Loucy (cell line): ENCODE data around the gene LRRC27.

ENCODE experiments used
- CTCF ChIP-seq: fragments of 200-600 bp; sonication (generic); conservative IDR thresholded peaks from 2 replicates; pipeline ENCODE4 v1.5.1; 2014; ENCODE audit warnings: mild to moderate bottlenecking, antibody characterized with exemption, low read length
- EZH2phosphoT487 ChIP-seq: fragments of 200-600 bp; IDR thresholded peaks from 2 replicates; pipeline ENCODE4 v1.6.1; 2018; ENCODE audit warnings: antibody characterized with exemption, mild to moderate bottlenecking, moderate library complexity, borderline replicate concordance

- TF ChIP-seq EZH2phosphoT487 (no peak), CTCF (no peak)
Observed at GRCh38 chr10:132408367-132408781, 76.4 kb downstream of the LRRC27 start.
